ENCODE results near the gene EML6. TPM values are rescaled to one million over a fixed set of nuclear protein-coding genes. Genes with fewer than 3 reads are reported as not detected.
"Not testable (repeated sequence)": the region's sequence is repeated elsewhere in the genome, so short reads cannot be mapped to it uniquely, and the experiment has no call there.

The EML6 gene
- polyA plus RNA-seq, 1 donor (not counting 4 experiments of a cell fraction or from before 2014, with no cell fraction given): 0.96 TPM

- H3K9me3 ChIP-seq (ENCODE audit: control insufficient read depth, low read depth, low read length): no peaks in the 10 kb centered on the region
- no peak overlapping the region for H3K27ac ChIP-seq (ENCODE audit: control insufficient read depth, insufficient read depth, low read length)
- H2AFZ ChIP-seq (ENCODE audit: control insufficient read depth, low read length): no peak overlapping the region
- no peaks in the 10 kb centered on the region for H4K20me1 ChIP-seq (ENCODE audit: control insufficient read depth, extremely low read depth, insufficient read depth, low read length)
- H3K4me3 ChIP-seq (ENCODE audit: control insufficient read depth in 2 of 3, extremely low read depth in 1 of 3, insufficient read depth in 2 of 3, low read depth in 1 of 3, low read length in 3 of 3): no peak overlapping the region
- DNase-seq (ENCODE audit: low read depth, low spot score) (no peak), FAIRE-seq (no peak)
- H3K79me2 ChIP-seq (ENCODE audit: control insufficient read depth, insufficient read depth, low read length): no peaks in the 10 kb centered on the region
- dilution Hi-C loops (cut with MboI; ENCODE audit: extremely low pct_ligation_motif_present, low sequenced_read_pairs): no loop called here
- no peak overlapping the region for H3K4me2 ChIP-seq (ENCODE audit: control insufficient read depth, extremely low read depth, insufficient read depth, low read depth, low read length)
- no peaks in the 10 kb centered on the region for H3K9me1 ChIP-seq (ENCODE audit: control insufficient read depth, extremely low read depth, insufficient read depth, low read length)
- H3K36me3 ChIP-seq (ENCODE audit: control insufficient read depth in 2 of 2, extremely low read depth in 1 of 2, insufficient read depth in 2 of 2, low read length in 2 of 2): no peaks in the 10 kb centered on the region
- H3K4me1 ChIP-seq (ENCODE audit: control insufficient read depth, extremely low read depth, insufficient read depth, low read length): no peaks in the 10 kb centered on the region
- H3K9ac ChIP-seq (ENCODE audit: control insufficient read depth, extremely low read depth, insufficient read depth, low read length): no peak overlapping the region
- no peak for TF ChIP-seq CTCF (optimal IDR thresholded peaks at IDR 0.05 in 1 of 3, IDR thresholded peaks at IDR 0.05 in 1 of 3, conservative IDR thresholded peaks at IDR 0.05 in 1 of 3; ENCODE audit: extremely low read depth in 1 of 3, insufficient read depth in 2 of 3, low read length in 3 of 3)
- TF ChIP-seq EZH2 (IDR thresholded peaks at IDR 0.05; ENCODE audit: low read length): no peak
- no peaks in the 10 kb centered on the region for H3K27me3 ChIP-seq (ENCODE audit: control insufficient read depth, extremely low read depth, insufficient read depth, low read length)
Observed at GRCh38 chr2:54697934-54698333, 25.5 kb upstream of the EML6 start.

GRCh38 chr2:54698926-54699325, 24.5 kb upstream of the EML6 start:
- H3K4me3 ChIP-seq (ENCODE audit: control insufficient read depth in 2 of 3, extremely low read depth in 1 of 3, insufficient read depth in 2 of 3, low read depth in 1 of 3, low read length in 3 of 3); H3K4me2 ChIP-seq (ENCODE audit: control insufficient read depth, extremely low read depth, insufficient read depth, low read depth, low read length); H4K20me1 ChIP-seq (ENCODE audit: control insufficient read depth, extremely low read depth, insufficient read depth, low read length); H3K4me1 ChIP-seq (ENCODE audit: control insufficient read depth, extremely low read depth, insufficient read depth, low read length); H3K27me3 ChIP-seq (ENCODE audit: control insufficient read depth, extremely low read depth, insufficient read depth, low read length); H3K9ac ChIP-seq (ENCODE audit: control insufficient read depth, extremely low read depth, insufficient read depth, low read length); dilution Hi-C loops (cut with MboI; ENCODE audit: extremely low pct_ligation_motif_present, low sequenced_read_pairs); H3K9me1 ChIP-seq (ENCODE audit: control insufficient read depth, extremely low read depth, insufficient read depth, low read length); FAIRE-seq; H2AFZ ChIP-seq (ENCODE audit: control insufficient read depth, low read length); H3K9me3 ChIP-seq (ENCODE audit: control insufficient read depth, low read depth, low read length); DNase-seq (ENCODE audit: low read depth, low spot score); H3K36me3 ChIP-seq (ENCODE audit: control insufficient read depth in 2 of 2, extremely low read depth in 1 of 2, insufficient read depth in 2 of 2, low read length in 2 of 2); H3K27ac ChIP-seq (ENCODE audit: control insufficient read depth, insufficient read depth, low read length); H3K79me2 ChIP-seq (ENCODE audit: control insufficient read depth, insufficient read depth, low read length): not testable (repeated sequence)

- DNase-seq (ENCODE audit: low read depth, low spot score) (no peak), FAIRE-seq (no peak)
- no peaks in the 10 kb centered on the region for H4K20me1 ChIP-seq (ENCODE audit: control insufficient read depth, extremely low read depth, insufficient read depth, low read length)
- H3K27ac ChIP-seq (ENCODE audit: control insufficient read depth, insufficient read depth, low read length): no peak overlapping the region
- no peaks in the 10 kb centered on the region for H3K36me3 ChIP-seq (ENCODE audit: control insufficient read depth in 2 of 2, extremely low read depth in 1 of 2, insufficient read depth in 2 of 2, low read length in 2 of 2)
- TF ChIP-seq CTCF (optimal IDR thresholded peaks at IDR 0.05 in 1 of 3, IDR thresholded peaks at IDR 0.05 in 1 of 3, conservative IDR thresholded peaks at IDR 0.05 in 1 of 3; ENCODE audit: extremely low read depth in 1 of 3, insufficient read depth in 2 of 3, low read length in 3 of 3): no peak
- no peak for TF ChIP-seq EZH2 (IDR thresholded peaks at IDR 0.05; ENCODE audit: low read length)
- H3K9me3 ChIP-seq (ENCODE audit: control insufficient read depth, low read depth, low read length): no peaks in the 10 kb centered on the region
- no peak overlapping the region for H3K4me3 ChIP-seq (ENCODE audit: control insufficient read depth in 2 of 3, extremely low read depth in 1 of 3, insufficient read depth in 2 of 3, low read depth in 1 of 3, low read length in 3 of 3)
- no peaks in the 10 kb centered on the region for H3K9me1 ChIP-seq (ENCODE audit: control insufficient read depth, extremely low read depth, insufficient read depth, low read length)
- dilution Hi-C loops (cut with MboI; ENCODE audit: extremely low pct_ligation_motif_present, low sequenced_read_pairs): no loop called here
- no peak overlapping the region for H2AFZ ChIP-seq (ENCODE audit: control insufficient read depth, low read length)
- H3K4me1 ChIP-seq (ENCODE audit: control insufficient read depth, extremely low read depth, insufficient read depth, low read length): no peaks in the 10 kb centered on the region
- H3K27me3 ChIP-seq (ENCODE audit: control insufficient read depth, extremely low read depth, insufficient read depth, low read length): no peaks in the 10 kb centered on the region
- H3K79me2 ChIP-seq (ENCODE audit: control insufficient read depth, insufficient read depth, low read length): no peaks in the 10 kb centered on the region
- no peak overlapping the region for H3K9ac ChIP-seq (ENCODE audit: control insufficient read depth, extremely low read depth, insufficient read depth, low read length)
- H3K4me2 ChIP-seq (ENCODE audit: control insufficient read depth, extremely low read depth, insufficient read depth, low read depth, low read length): no peak overlapping the region
Observed at GRCh38 chr2:54699665-54700064, 23.8 kb upstream of the EML6 start.

Data from keratinocyte (primary cell).